H9 (cell line): Measurements from ENCODE around the gene KIRREL3. TPM values are rescaled to one million over a fixed set of nuclear protein-coding genes. Genes with fewer than 3 reads are reported as not detected.

ENCODE experiments used
- DNase-seq: peaks from one replicate; pipeline ENCODE4 v3.0.0-alpha.2; 2017
- H2AFZ ChIP-seq: one replicate; pipeline ENCODE4 v1.6.1; 2013; ENCODE audit warnings: mild to moderate bottlenecking, low read length, control low read depth, moderate library complexity
- H2AK5ac ChIP-seq: 2 replicates; pipeline ENCODE4 v1.6.1; 2013; ENCODE audit warnings: low read length, control low read depth, mixed read lengths; ENCODE audit not compliant: insufficient read length
- H2BK120ac ChIP-seq: one replicate; pipeline ENCODE4 v1.6.1; 2013; ENCODE audit warnings: low read depth, mild to moderate bottlenecking, low read length, control low read depth, inconsistent platforms; ENCODE audit not compliant: poor library complexity, severe bottlenecking
- H2BK12ac ChIP-seq: 2 replicates; pipeline ENCODE4 v1.6.1; 2013; ENCODE audit warnings: low read length, control low read depth, mixed read lengths, low read depth; ENCODE audit not compliant: insufficient read length
- H2BK15ac ChIP-seq: 2 replicates; pipeline ENCODE4 v1.6.1; 2013; ENCODE audit warnings: low read depth, low read length, control low read depth
- H2BK20ac ChIP-seq: one replicate; pipeline ENCODE4 v1.6.1; 2013; ENCODE audit warnings: low read depth, mild to moderate bottlenecking, low read length, control low read depth, inconsistent platforms; ENCODE audit not compliant: poor library complexity, severe bottlenecking
- H2BK5ac ChIP-seq: 2 replicates; pipeline ENCODE4 v1.6.1; 2013; ENCODE audit warnings: low read length, control low read depth, mixed read lengths; ENCODE audit not compliant: insufficient read length
- H3K14ac ChIP-seq: 2 replicates; pipeline ENCODE4 v1.6.1; 2013; ENCODE audit warnings: low read length, control low read depth; ENCODE audit not compliant: insufficient read depth
- H3K18ac ChIP-seq: 2 replicates; pipeline ENCODE4 v1.6.1; 2013; ENCODE audit warnings: low read depth, mild to moderate bottlenecking, mixed read lengths, low read length, control low read depth; ENCODE audit not compliant: insufficient read length
- H3K23ac ChIP-seq: 2 replicates; pipeline ENCODE4 v1.6.1; 2013; ENCODE audit warnings: low read length, control low read depth, mixed read lengths, low read depth; ENCODE audit not compliant: insufficient read length
- H3K23me2 ChIP-seq: 2 replicates; pipeline ENCODE4 v1.6.1; 2013; ENCODE audit warnings: low read depth, mild to moderate bottlenecking, mixed read lengths, low read length, control low read depth; ENCODE audit not compliant: insufficient read length, poor library complexity, severe bottlenecking
- H3K27ac ChIP-seq: 2 replicates; pipeline ENCODE4 v1.5.1; 2013; ENCODE audit warnings: low read length, control low read depth, mixed read lengths, low read depth; ENCODE audit not compliant: insufficient read length
- H3K27me3 ChIP-seq: 2 replicates; pipeline ENCODE4 v1.6.1; 2013; ENCODE audit warnings: low read length, control low read depth, inconsistent platforms; ENCODE audit not compliant: insufficient read depth
- H3K4ac ChIP-seq: 2 replicates; pipeline ENCODE4 v1.6.1; 2013; ENCODE audit warnings: low read depth, mild to moderate bottlenecking, control low read depth, inconsistent platforms, low read length, moderate library complexity
- H3K4me1 ChIP-seq: 2 replicates; pipeline ENCODE4 v1.6.1; 2013; ENCODE audit warnings: low read length, control low read depth, inconsistent platforms; ENCODE audit not compliant: insufficient read depth
- H3K4me2 ChIP-seq: 2 replicates; pipeline ENCODE4 v1.6.1; 2013; ENCODE audit warnings: low read length, control low read depth, mixed read lengths; ENCODE audit not compliant: insufficient read length, insufficient read depth
- H3K56ac ChIP-seq: 2 replicates; pipeline ENCODE4 v1.6.1; 2013; ENCODE audit warnings: low read depth, mild to moderate bottlenecking, mixed read lengths, low read length, control low read depth; ENCODE audit not compliant: insufficient read length
- H3K79me1 ChIP-seq: 2 replicates; pipeline ENCODE4 v1.6.1; 2013; ENCODE audit warnings: low read depth, mild to moderate bottlenecking, moderate library complexity, low read length, control low read depth, inconsistent platforms; ENCODE audit not compliant: insufficient read depth, poor library complexity, severe bottlenecking
- H3K79me2 ChIP-seq: 2 replicates; pipeline ENCODE4 v1.6.1; 2013; ENCODE audit warnings: low read length, control low read depth, inconsistent platforms; ENCODE audit not compliant: insufficient read depth
- H3K9ac ChIP-seq: 2 replicates; pipeline ENCODE4 v1.6.1; 2013; ENCODE audit warnings: low read length, control low read depth, mixed read lengths; ENCODE audit not compliant: insufficient read length; ENCODE audit errors: extremely low read depth
- H3K9me3 ChIP-seq: one replicate; pipeline ENCODE4 v1.6.1; 2013; ENCODE audit warnings: low read depth, low read length, inconsistent platforms; ENCODE audit not compliant: control insufficient read depth
- H3T11ph ChIP-seq: one replicate; pipeline ENCODE4 v1.6.1; 2013; ENCODE audit warnings: mild to moderate bottlenecking, low read length, control low read depth, inconsistent platforms
- H4K20me1 ChIP-seq: one replicate; pipeline ENCODE4 v1.6.1; 2013; ENCODE audit not compliant: control insufficient read depth, insufficient read length, insufficient read depth
- H4K5ac ChIP-seq: 2 replicates; pipeline ENCODE4 v1.6.1; 2013; ENCODE audit warnings: low read depth, mild to moderate bottlenecking, mixed read lengths, low read length, control low read depth; ENCODE audit not compliant: insufficient read length
- H4K8ac ChIP-seq: replicated peaks from 2 replicates; pipeline ENCODE4 v1.6.1; 2013; ENCODE audit warnings: low read length, control low read depth, mixed read lengths, low read depth; ENCODE audit not compliant: insufficient read length
- H4K91ac ChIP-seq: 2 replicates; pipeline ENCODE4 v1.6.1; 2013; ENCODE audit warnings: low read depth, mild to moderate bottlenecking, moderate library complexity, mixed read lengths, low read length, control low read depth; ENCODE audit not compliant: insufficient read length
- H3K27ac Mint-ChIP-seq, 3 experiments: 2 replicates in 2 of 3; 3 replicates in 1 of 3; pipeline ENCODE4 v1.8.0; 2020 to 2021; ENCODE audit warnings: mixed read lengths in 3 of 3, mild to moderate bottlenecking in 1 of 3, moderate library complexity in 1 of 3
- H3K27me3 Mint-ChIP-seq: 2 replicates; pipeline ENCODE4 v1.8.0; 2021; ENCODE audit warnings: low read depth, mild to moderate bottlenecking, moderate library complexity, mixed read lengths
- H3K36me3 Mint-ChIP-seq, 3 experiments: 2 replicates in 2 of 3; 3 replicates in 1 of 3; pipeline ENCODE4 v1.8.0; 2020 to 2021; ENCODE audit warnings: low read depth in 3 of 3, mixed read lengths in 3 of 3; ENCODE audit not compliant: insufficient read depth in 1 of 3
- H3K4me1 Mint-ChIP-seq, 2 experiments: 2 replicates each; pipeline ENCODE4 v1.8.0; 2020; ENCODE audit warnings: mixed read lengths in 2 of 2
- H3K4me3 Mint-ChIP-seq, 2 experiments: 2 replicates in 1 of 2; 3 replicates in 1 of 2; pipeline ENCODE4 v1.8.0; 2020 to 2021; ENCODE audit warnings: mild to moderate bottlenecking in 2 of 2, mixed read lengths in 2 of 2, moderate library complexity in 1 of 2
- H3K9me3 Mint-ChIP-seq, 2 experiments: 2 replicates in 1 of 2; 3 replicates in 1 of 2; pipeline ENCODE4 v1.8.0; 2020; ENCODE audit warnings: mild to moderate bottlenecking in 2 of 2, mixed read lengths in 2 of 2, moderate library complexity in 1 of 2
- CTCF ChIP-seq: fragments of 200-600 bp; sonication (generic); conservative IDR thresholded peaks from 3 replicates; pipeline ENCODE4 v1.8.0; 2021; ENCODE audit warnings: antibody characterized with exemption, mild to moderate bottlenecking
- WGBS: extraction: QIAGEN DNeasy Blood & Tissue Kit; methylation state at CpG from one replicate; pipeline ENCODE4 v1.1.7; 2013; ENCODE audit warnings: missing lambda C conversion rate, low lambda C conversion rate, mixed read lengths; ENCODE audit not compliant: insufficient read length; ENCODE audit errors: extremely low coverage; 5-methylcytosine and 5-hydroxymethylcytosine counted together
- total RNA-seq: library from RNA; stranded (reverse); gene quantifications from 2 replicates; pipeline ENCODE4 v1.2.1, GENCODE V29; 2021

The KIRREL3 gene
- total RNA-seq, 1 experiment from 2014 or later: 0.17 TPM

GRCh38 chr11:126500981-126501380 is 499.6 kb downstream of the KIRREL3 start:
- H4K5ac ChIP-seq: no peak overlapping the region
- no peak overlapping the region for H2BK12ac ChIP-seq
- no peak for TF ChIP-seq CTCF
- no peaks in the 10 kb centered on the region for H3K23me2 ChIP-seq
- no peaks in the 10 kb centered on the region for H3K27me3 ChIP-seq
- Mint-ChIP-seq H3K4me1 (peaks cover 36 to 50% of the 10 kb centered on the region in 2 experiments), H3K9me3 (peaks cover 6 to 11% of the 10 kb centered on the region in 2 experiments), H3K4me3 (no peak overlapping the region), H3K27ac (peak overlapping the region in 1 of 3 experiments; percentile 68; a peak in 2 of 7 replicates), H3K36me3 (peaks cover 0 to 4% (median 4%) of the 10 kb centered on the region in 3 experiments; a peak in 2 of 7 replicates), H3K27me3 (peaks cover 1% of the 10 kb centered on the region)
- no peaks in the 10 kb centered on the region for H3K9me3 ChIP-seq
- no peak overlapping the region for H3K18ac ChIP-seq
- no peak overlapping the region for H3K4me2 ChIP-seq
- no peak overlapping the region for H3K14ac ChIP-seq
- no peak overlapping the region for H4K8ac ChIP-seq
- H3K27ac ChIP-seq: no peak overlapping the region
- no peak overlapping the region for H2AFZ ChIP-seq
- no peak overlapping the region for H3K4ac ChIP-seq
- H2BK15ac ChIP-seq: no peak overlapping the region
- no peak overlapping the region for H4K91ac ChIP-seq
- no peak for DNase-seq
- H2BK20ac ChIP-seq: no peak overlapping the region
- H3T11ph ChIP-seq: no peak overlapping the region
- H3K79me2 ChIP-seq: no peaks in the 10 kb centered on the region
- no peak overlapping the region for H2AK5ac ChIP-seq
- H3K4me1 ChIP-seq: peaks cover 8% of the 10 kb centered on the region; the same call in 1 of the 2 replicates
- H3K56ac ChIP-seq: no peak overlapping the region
- no peak overlapping the region for H2BK5ac ChIP-seq
- no peak overlapping the region for H3K23ac ChIP-seq
- H3K79me1 ChIP-seq: no peaks in the 10 kb centered on the region
- WGBS: no CpG with 5 or more reads among the region's 10 CpGs
- H3K9ac ChIP-seq: no peak overlapping the region
- H2BK120ac ChIP-seq: no peak overlapping the region
- H4K20me1 ChIP-seq: no peaks in the 10 kb centered on the region
